ENCODE measurements around the gene IGFLR1.

- no peak for TF ChIP-seq CTCF (conservative IDR thresholded peaks at IDR 0.05; ENCODE audit: low read depth, low read length)
- no peak for TF ChIP-seq POLR2A (IDR thresholded peaks at IDR 0.05; ENCODE audit: low read depth, low read length)
- TF ChIP-seq SMC3 (IDR thresholded peaks at IDR 0.05; ENCODE audit: low read depth, low read length), result no peak
- no peak for TF ChIP-seq CEBPB (IDR thresholded peaks at IDR 0.05; ENCODE audit: low read depth, low read length)
- TF ChIP-seq, protein P1, sequence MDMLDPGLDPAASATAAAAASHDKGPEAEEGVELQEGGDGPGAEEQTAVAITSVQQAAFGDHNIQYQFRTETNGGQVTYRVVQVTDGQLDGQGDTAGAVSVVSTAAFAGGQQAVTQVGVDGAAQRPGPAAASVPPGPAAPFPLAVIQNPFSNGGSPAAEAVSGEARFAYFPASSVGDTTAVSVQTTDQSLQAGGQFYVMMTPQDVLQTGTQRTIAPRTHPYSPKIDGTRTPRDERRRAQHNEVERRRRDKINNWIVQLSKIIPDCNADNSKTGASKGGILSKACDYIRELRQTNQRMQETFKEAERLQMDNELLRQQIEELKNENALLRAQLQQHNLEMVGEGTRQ (IDR thresholded peaks at IDR 0.05; ENCODE audit: low read depth, low read length), result no peak
- no peak for TF ChIP-seq RFX5 (IDR thresholded peaks at IDR 0.05; ENCODE audit: low read depth, low read length)
- TF ChIP-seq NFE2L2 (IDR thresholded peaks at IDR 0.05; ENCODE audit: low read depth, low read length), result no peak
- TF ChIP-seq RAD21 (IDR thresholded peaks at IDR 0.05; ENCODE audit: low read length), result no peak
- no peak for TF ChIP-seq MAFK (IDR thresholded peaks at IDR 0.05; ENCODE audit: low read depth, low read length)
Measured at GRCh38 chr19:35751839-35752745, 9.8 kb upstream of the IGFLR1 start.
